ENCODE measurements around the gene LRRK1.

Gene LRRK1

GRCh38 chr15:101043011-101043410, 123.9 kb downstream of the LRRK1 start:
- DNase-seq (ENCODE audit: low spot score): no peak

- DNase-seq (ENCODE audit: low spot score): no peak
Observed at GRCh38 chr15:101043911-101044624, 124.9 kb downstream of the LRRK1 start.

GRCh38 chr15:101044625-101045235, 125.6 kb downstream of the LRRK1 start:
- no peak for DNase-seq (ENCODE audit: low spot score)

- no peak for DNase-seq (ENCODE audit: low spot score)
Observed at GRCh38 chr15:101045236-101045646, 126.1 kb downstream of the LRRK1 start.

- DNase-seq (ENCODE audit: low spot score): no peak
Observed at GRCh38 chr15:101045835-101046691, 126.9 kb downstream of the LRRK1 start.

GRCh38 chr15:101046826-101047225, 127.7 kb downstream of the LRRK1 start:
- no peak for DNase-seq (ENCODE audit: low spot score)

GRCh38 chr15:101047301-101047781, 128.2 kb downstream of the LRRK1 start:
- no peak for DNase-seq (ENCODE audit: low spot score)

- DNase-seq (ENCODE audit: low spot score): no peak
Observed at GRCh38 chr15:101048176-101048575, 129.0 kb downstream of the LRRK1 start.

- DNase-seq (ENCODE audit: low spot score): no peak
Observed at GRCh38 chr15:101048581-101049030, 129.4 kb downstream of the LRRK1 start.

- no peak for DNase-seq (ENCODE audit: low spot score)
Observed at GRCh38 chr15:101049282-101049681, 130.1 kb downstream of the LRRK1 start.

GRCh38 chr15:101049856-101050622, 130.9 kb downstream of the LRRK1 start:
- no peak for DNase-seq (ENCODE audit: low spot score)

- no peak for DNase-seq (ENCODE audit: low spot score)
Observed at GRCh38 chr15:101050623-101051290, 131.6 kb downstream of the LRRK1 start.

GRCh38 chr15:101051291-101052030, 132.3 kb downstream of the LRRK1 start:
- DNase-seq (ENCODE audit: low spot score): no peak

GRCh38 chr15:101052031-101052620, 133.0 kb downstream of the LRRK1 start:
- no peak for DNase-seq (ENCODE audit: low spot score)

GRCh38 chr15:101052681-101053121, 133.5 kb downstream of the LRRK1 start:
- DNase-seq (ENCODE audit: low spot score): no peak

GRCh38 chr15:101053261-101053660, 134.1 kb downstream of the LRRK1 start:
- DNase-seq (ENCODE audit: low spot score): no peak

- no peak for DNase-seq (ENCODE audit: low spot score)
Observed at GRCh38 chr15:101054116-101054515, 135.0 kb downstream of the LRRK1 start.

- DNase-seq (ENCODE audit: low spot score): no peak
Observed at GRCh38 chr15:101054991-101055390, 135.8 kb downstream of the LRRK1 start.

GRCh38 chr15:101055411-101055810, 136.3 kb downstream of the LRRK1 start:
- no peak for DNase-seq (ENCODE audit: low spot score)

Measured in hematopoietic multipotent progenitor cell treated with erythropoietin and hydrocortisone succinate and interleukin-3 and kit ligand, for 17 days (in vitro differentiated cells).